ENCODE measurements around the gene STRA8.
"Not testable (repeated sequence)": the region's sequence is repeated elsewhere in the genome, so short reads cannot be mapped to it uniquely, and the experiment has no call there.

Gene STRA8

GRCh38 chr7:135205850-135206249 is 27.8 kb upstream of the STRA8 start:
- no peak for DNase-seq

GRCh38 chr7:135206941-135207391 is 26.7 kb upstream of the STRA8 start:
- DNase-seq = no peak

GRCh38 chr7:135207406-135208101 is 26.1 kb upstream of the STRA8 start:
- DNase-seq = no peak

GRCh38 chr7:135208102-135208793 is 25.4 kb upstream of the STRA8 start:
- no peak for DNase-seq

GRCh38 chr7:135209225-135209834 is 24.3 kb upstream of the STRA8 start:
- no peak for DNase-seq

GRCh38 chr7:135210888-135211178 is 22.8 kb upstream of the STRA8 start:
- DNase-seq = no peak

GRCh38 chr7:135211179-135211945 is 22.3 kb upstream of the STRA8 start, which contains the start of gene WDR91:
Gene WDR91, minus strand, starts transcription at chr7:135211526. Its CDS starts 24 bp downstream, at chr7:135211502.
- peak; percentile 89 for DNase-seq

- not testable (repeated sequence) for DNase-seq
Observed at GRCh38 chr7:135211946-135212685, 21.5 kb upstream of the STRA8 start.

GRCh38 chr7:135213831-135214230 is 19.8 kb upstream of the STRA8 start:
- no peak for DNase-seq

- no peak for DNase-seq
Observed at GRCh38 chr7:135215180-135215579, 18.5 kb upstream of the STRA8 start.

GRCh38 chr7:135215698-135216097 is 17.9 kb upstream of the STRA8 start:
- DNase-seq = no peak

- no peak for DNase-seq
Observed at GRCh38 chr7:135217645-135218509, 15.8 kb upstream of the STRA8 start.

- DNase-seq = no peak
Observed at GRCh38 chr7:135224027-135224426, 9.6 kb upstream of the STRA8 start.

GRCh38 chr7:135231686-135232085 is 2.0 kb upstream of the STRA8 start:
- no peak for DNase-seq

GRCh38 chr7:135232087-135232486 is 1.6 kb upstream of the STRA8 start:
- DNase-seq = no peak

- DNase-seq = peak; percentile 8
Observed at GRCh38 chr7:135232720-135233119, 918 bp upstream of the STRA8 start.

- DNase-seq = not testable (repeated sequence)
Observed at GRCh38 chr7:135234095-135234494, 457 bp downstream of the STRA8 start.

- DNase-seq = no peak
Observed at GRCh38 chr7:135234727-135235126, 1.1 kb downstream of the STRA8 start.

GRCh38 chr7:135235841-135236240 is 2.2 kb downstream of the STRA8 start:
- no peak for DNase-seq

GRCh38 chr7:135236727-135237126 is 3.1 kb downstream of the STRA8 start:
- DNase-seq = no peak

GRCh38 chr7:135238112-135238744 is 4.6 kb downstream of the STRA8 start:
- DNase-seq = no peak

Data from NCI-H2171 treated with DMSO at 0.1 percent for 48 hours (cell line).